HG02642 (cell line): ENCODE data around the gene RBM14.
"Not testable (repeated sequence)": the region's sequence is repeated elsewhere in the genome, so short reads cannot be mapped to it uniquely, and the experiment has no call there.

ENCODE experiments used
- ATAC-seq: cut with Tn5 transposase; IDR thresholded peaks from one replicate; pipeline ENCODE4 v1.9.1; 2021; ENCODE audit warnings: mild to moderate bottlenecking; ENCODE audit not compliant: unreplicated experiment, poor library complexity

Gene RBM14

DNA sequence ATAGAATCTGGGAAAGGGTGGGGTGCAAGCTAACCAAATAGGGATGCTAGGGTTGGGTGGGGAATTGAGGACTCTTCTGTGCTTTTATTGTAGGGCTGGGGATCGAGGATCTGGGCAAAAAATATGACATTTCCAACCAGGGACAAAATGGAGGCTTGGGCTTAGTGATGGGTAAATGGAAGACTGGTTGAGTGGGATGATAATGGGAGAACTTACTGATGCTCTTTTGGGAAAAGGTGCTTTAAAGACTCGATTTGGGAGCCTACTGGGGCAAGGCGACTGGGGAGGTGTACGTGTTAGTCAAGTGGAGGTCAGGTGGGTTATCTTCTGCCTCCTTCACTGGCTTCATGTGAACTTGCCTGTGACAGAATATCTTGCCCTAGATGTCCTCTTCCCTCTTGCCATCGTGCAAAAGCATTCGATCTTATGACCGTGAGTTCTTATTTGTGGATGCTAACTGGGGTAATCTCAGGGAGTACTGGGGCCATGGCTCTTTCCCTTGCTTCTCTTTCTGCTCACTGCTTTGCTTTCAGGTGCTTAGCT is 11.7 kb downstream of the RBM14 start:
- ATAC-seq, result no peak

DNA sequence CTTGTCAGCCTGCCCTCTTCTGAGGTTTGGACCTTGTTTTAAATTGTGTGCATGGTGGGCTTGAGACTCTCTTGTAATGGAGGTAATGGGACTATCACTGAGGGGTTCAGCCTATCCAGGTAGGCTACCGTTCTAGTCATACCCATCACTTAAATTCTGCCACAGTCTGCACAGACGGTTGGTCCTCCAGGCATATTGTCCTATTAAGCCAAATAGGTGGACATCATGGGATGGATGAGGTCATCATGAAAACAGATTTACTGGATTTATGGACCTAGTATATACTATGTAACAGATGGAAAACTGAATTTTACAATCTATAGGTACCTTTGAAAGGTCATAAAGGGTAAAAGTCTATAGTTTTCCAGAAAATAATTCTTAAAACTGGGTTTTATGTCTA is 12.9 kb downstream of the RBM14 start:
- no peak for ATAC-seq

- ATAC-seq, result no peak
Observed at GRCh38 chr11:66631883-66632282, 15.5 kb downstream of the RBM14 start.

DNA sequence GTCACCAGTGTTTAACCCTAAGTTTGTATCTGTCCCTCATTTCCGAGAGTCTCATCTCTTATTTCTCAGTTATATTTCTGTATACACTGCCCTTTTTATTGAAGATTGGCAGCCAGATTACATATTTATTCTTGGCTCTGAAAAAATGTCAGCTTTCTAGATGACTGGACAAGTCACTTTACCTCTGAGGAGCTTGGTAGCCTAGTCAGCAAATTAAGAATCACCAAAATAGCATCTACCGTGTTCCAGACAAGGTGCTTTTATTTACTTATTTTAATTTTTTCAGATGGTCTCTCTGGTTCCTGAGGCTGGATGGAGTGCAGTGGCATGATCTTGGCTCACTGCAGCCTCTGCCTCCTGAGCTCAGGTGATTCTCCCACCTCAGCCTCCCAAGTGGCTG is 16.5 kb downstream of the RBM14 start:
- ATAC-seq, result no peak

- no peak for ATAC-seq
Observed at GRCh38 chr11:66636411-66636810, 20.0 kb downstream of the RBM14 start.

- ATAC-seq, result no peak
Observed at GRCh38 chr11:66637557-66638176, 21.2 kb downstream of the RBM14 start.

DNA sequence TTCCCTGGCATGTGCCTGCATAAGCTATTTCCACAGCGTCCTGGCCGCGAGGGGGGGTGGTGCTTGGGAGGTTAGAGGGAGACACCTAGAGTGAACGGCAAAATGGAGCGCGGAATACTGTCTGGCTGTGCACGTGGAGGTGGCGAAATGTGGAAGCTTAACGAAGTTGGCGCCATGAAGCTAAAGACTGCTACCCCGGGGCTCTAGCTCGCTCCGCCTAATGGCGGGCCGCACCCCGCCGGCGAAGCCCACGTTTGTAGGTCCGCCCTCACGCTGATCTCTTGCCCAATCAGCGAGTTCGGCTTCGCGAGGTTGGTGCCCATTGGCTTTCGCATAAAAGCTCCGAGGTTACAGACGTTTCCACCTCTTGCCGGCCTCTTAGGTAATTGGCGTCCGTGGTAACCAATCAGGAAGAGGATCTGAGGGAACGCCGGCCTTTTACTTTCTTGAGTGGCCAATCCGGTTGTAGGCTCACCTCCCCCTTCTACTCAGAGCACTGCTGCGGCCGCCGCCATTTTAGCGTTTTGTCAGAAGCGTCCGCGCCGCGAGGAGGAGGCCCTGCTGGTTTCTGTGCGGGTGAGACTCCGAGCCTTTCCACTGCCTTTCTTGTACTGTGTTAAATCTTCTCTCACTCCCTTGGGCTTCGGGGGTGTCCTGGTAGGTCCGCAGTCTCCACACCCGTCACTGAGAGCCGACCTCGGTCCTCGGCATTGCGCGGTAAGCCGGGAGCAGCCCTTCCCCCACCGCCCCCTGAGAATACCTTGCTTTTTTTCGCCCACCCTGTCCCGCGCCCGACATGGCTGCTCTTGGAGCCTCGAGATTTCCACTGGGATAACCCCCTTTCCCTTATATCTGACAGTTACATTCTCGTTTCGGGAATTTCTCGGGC is 22.0 kb downstream of the RBM14 start, which contains the start of gene RBM4:
RBM4 (plus strand) TSS at position 527 of the 889 bp plus-strand sequence. CDS start 1,009 bp downstream, outside the sequence.
- ATAC-seq, result peak; percentile 96

GRCh38 chr11:66639066-66639813 is 22.8 kb downstream of the RBM14 start:
- ATAC-seq, result no peak

- not testable (repeated sequence) for ATAC-seq
Observed at GRCh38 chr11:66639814-66640340, 23.4 kb downstream of the RBM14 start.

DNA sequence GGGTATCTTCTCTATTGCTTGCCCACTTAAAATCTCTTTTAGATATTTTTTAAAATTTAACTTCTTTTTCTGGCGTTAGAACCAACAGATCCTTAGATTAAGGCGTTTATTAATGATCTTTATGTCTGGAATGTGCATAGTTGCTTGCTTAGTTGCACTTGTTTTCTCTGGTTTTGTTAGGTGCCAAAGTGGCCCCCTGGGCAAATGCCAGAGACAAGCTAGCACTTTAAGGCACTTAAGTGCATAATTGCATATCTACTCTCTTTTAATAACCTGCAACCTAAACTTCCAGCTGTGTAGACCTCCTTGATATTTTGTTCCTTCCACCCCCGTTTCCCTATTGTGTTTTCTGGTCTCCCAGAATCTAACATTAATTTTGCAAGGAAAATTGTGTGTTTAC is 25.4 kb downstream of the RBM14 start:
- ATAC-seq, result no peak

DNA sequence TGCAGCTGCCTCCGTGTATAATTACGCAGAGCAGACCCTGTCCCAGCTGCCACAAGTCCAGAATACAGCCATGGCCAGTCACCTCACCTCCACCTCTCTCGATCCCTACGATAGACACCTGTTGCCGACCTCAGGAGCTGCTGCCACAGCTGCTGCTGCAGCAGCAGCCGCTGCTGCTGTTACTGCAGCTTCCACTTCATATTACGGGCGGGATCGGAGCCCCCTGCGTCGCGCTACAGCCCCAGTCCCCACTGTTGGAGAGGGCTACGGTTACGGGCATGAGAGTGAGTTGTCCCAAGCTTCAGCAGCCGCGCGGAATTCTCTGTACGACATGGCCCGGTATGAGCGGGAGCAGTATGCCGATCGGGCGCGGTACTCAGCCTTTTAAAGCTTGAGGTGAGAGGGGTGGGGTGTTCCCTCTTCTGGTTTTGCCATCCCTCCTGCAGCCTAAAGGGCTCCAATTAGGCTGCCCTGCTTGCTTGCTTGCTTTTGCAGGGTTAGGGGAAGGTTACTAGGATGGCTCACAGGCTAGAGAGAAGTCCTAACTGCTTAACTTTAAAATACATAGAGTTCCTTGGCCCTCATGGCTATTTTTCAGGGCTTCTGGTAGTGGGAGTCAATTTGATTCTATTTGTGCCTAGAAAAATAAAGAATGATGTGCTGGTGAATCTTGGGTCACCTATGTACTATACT is 27.5 kb downstream of the RBM14 start:
- no peak for ATAC-seq

DNA sequence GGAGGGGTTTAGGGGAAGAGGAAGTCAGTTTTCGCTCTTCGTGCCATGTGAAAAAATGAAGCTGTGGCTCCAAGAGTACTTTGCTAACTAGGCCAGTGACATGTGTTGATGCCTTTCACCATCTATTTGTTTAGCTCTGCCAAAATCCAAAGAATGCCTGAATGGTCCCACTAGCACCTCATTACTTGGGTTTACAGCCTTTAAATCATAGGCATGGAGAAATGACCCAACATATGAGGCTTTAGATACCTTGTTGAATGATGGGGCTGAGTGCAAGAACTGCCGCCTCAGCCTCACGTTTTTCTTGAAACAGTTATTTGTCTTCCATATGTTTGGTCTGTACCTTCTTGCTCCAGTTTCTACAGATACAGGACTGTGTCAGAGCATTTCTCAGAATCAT is 30.4 kb downstream of the RBM14 start:
- no peak for ATAC-seq

GRCh38 chr11:66649903-66650302 is 33.5 kb downstream of the RBM14 start:
- no peak for ATAC-seq

DNA sequence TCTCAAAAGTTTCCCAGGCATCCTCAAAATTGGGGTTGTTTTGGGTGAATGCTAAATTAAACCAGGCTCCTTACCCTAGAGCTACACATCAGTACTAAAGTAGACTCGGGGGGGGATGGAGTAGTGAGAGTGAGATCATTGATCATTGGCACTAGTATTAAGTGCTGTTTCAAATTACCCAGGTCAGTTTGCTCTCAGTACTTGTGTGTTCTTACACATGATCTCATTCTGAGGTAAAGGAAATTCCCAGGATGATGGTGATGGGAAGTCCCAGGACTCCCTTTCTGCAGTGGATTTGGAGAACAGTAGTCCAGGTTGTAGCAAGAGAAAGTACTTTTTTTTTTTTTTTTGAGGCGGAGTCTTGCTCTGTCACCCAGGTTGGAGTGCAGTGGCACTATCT is 34.6 kb downstream of the RBM14 start:
- ATAC-seq, result no peak

- no peak for ATAC-seq
Observed at GRCh38 chr11:66652651-66653050, 36.2 kb downstream of the RBM14 start.

- ATAC-seq, result no peak
Observed at GRCh38 chr11:66653123-66653522, 36.7 kb downstream of the RBM14 start.

DNA sequence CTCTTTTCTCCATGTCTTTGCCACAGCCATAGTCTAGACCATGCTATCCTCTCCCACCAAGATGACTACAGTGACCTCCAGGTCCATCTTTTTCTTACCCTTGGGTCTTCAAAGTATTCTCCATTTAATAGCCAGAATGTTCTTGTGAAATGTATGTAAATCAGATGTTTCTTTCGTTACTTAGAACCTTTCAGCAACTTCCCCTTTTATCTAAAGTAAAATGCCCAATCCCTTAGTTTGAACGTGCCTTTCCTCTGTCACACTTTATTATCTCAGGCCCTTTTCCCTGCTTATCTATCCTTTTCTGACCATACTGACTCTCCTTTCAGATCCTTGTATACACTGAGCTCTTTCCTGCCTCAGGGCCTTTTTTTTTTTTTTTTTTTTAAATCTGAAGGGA is 43.3 kb downstream of the RBM14 start:
- ATAC-seq, result no peak

- no peak for ATAC-seq
Observed at GRCh38 chr11:66663741-66664296, 47.4 kb downstream of the RBM14 start.

GRCh38 chr11:66665369-66665768 is 48.9 kb downstream of the RBM14 start:
- ATAC-seq, result no peak

DNA sequence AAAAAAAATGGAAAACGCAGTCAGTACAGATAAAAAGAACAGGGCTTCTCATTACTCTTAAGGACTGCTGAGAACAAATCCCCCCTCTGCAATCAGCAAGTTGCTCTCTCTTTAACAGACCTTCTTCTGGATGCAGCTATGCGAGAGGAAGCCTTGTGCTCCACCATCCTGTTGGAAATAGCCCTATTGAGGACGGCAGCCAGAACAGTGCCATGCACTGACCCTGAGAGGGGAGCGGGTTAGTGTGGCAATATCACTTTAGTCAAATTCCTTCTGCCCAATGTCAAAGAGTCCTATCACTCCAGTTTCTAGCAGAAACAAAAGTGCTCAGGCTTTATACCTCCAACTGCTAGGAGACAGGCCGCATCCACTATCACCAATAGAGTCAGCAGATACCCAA is 54.4 kb downstream of the RBM14 start:
- no peak for ATAC-seq
